OCI-LY7 (cell line): ENCODE data around the gene SNRPA1.
"Not testable (repeated sequence)": the region's sequence is repeated elsewhere in the genome, so short reads cannot be mapped to it uniquely, and the experiment has no call there.

ENCODE experiments used
- EZH2phosphoT487 ChIP-seq: fragments of 200-600 bp; sonication (generic); IDR thresholded peaks from 2 replicates; pipeline ENCODE4 v1.6.1; 2018; ENCODE audit warnings: low read depth, borderline replicate concordance, mild to moderate bottlenecking, mixed run types, antibody characterized with exemption, low read length, moderate library complexity, mixed read lengths
- TF ChIP-seq, protein P1 (sequence below): fragments of 200-600 bp; sonication (generic); conservative IDR thresholded peaks from 2 replicates; pipeline ENCODE4 v1.5.1; 2014; ENCODE audit warnings: mild to moderate bottlenecking, antibody characterized with exemption, low read length, moderate library complexity, mixed read lengths

DNA sequence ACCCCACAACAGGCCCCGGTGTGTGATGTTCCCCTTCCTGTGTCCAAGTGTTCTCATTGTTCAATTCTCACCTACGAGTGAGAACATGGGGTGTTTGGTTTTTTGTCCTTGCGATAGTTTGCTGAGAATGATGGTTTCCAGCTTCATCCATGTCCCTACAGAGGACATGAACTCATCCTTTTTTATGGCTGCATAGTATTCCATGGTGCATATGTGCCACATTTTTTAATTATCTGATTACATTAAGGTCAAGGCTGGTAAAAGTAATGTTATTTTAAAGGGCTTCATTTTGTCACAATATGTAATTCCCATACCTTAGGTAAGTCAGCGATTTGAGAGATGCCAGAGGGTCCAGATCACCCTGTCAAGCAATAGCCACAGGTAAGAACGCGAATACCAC is 7.7 kb downstream of the SNRPA1 start:
- TF ChIP-seq, protein P1, sequence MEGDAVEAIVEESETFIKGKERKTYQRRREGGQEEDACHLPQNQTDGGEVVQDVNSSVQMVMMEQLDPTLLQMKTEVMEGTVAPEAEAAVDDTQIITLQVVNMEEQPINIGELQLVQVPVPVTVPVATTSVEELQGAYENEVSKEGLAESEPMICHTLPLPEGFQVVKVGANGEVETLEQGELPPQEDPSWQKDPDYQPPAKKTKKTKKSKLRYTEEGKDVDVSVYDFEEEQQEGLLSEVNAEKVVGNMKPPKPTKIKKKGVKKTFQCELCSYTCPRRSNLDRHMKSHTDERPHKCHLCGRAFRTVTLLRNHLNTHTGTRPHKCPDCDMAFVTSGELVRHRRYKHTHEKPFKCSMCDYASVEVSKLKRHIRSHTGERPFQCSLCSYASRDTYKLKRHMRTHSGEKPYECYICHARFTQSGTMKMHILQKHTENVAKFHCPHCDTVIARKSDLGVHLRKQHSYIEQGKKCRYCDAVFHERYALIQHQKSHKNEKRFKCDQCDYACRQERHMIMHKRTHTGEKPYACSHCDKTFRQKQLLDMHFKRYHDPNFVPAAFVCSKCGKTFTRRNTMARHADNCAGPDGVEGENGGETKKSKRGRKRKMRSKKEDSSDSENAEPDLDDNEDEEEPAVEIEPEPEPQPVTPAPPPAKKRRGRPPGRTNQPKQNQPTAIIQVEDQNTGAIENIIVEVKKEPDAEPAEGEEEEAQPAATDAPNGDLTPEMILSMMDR, result not testable (repeated sequence)
- not testable (repeated sequence) for TF ChIP-seq EZH2phosphoT487
